GM19023 (cell line): ENCODE measurements around the gene FAM200C.
"Not testable (repeated sequence)": the region's sequence is repeated elsewhere in the genome, so short reads cannot be mapped to it uniquely, and the experiment has no call there.

Experiments used
- ATAC-seq: cut with Tn5 transposase; IDR thresholded peaks from one replicate; pipeline ENCODE4 v1.9.1; 2021; ENCODE audit warnings: mild to moderate bottlenecking, moderate library complexity; ENCODE audit not compliant: unreplicated experiment

The FAM200C gene

GRCh38 chr5:160399402-160400353 is at the start of gene FAM200C:
TSS of gene FAM200C (minus strand) at chr5:160400054. CDS start at chr5:160395490, 4,564 bp downstream.
- ATAC-seq: peak; percentile 93

GRCh38 chr5:160449458-160449857 is 49.6 kb upstream of the FAM200C start:
- no peak for ATAC-seq

- no peak for ATAC-seq
Observed at GRCh38 chr5:160448886-160449285, 49.0 kb upstream of the FAM200C start.

- no peak for ATAC-seq
Observed at GRCh38 chr5:160445751-160446150, 45.9 kb upstream of the FAM200C start.

- no peak for ATAC-seq
Observed at GRCh38 chr5:160445132-160445531, 45.3 kb upstream of the FAM200C start.

GRCh38 chr5:160444407-160444806 is 44.6 kb upstream of the FAM200C start:
- no peak for ATAC-seq

- peak; percentile 10 for ATAC-seq
Observed at GRCh38 chr5:160442824-160443431, 43.1 kb upstream of the FAM200C start.

- no peak for ATAC-seq
Observed at GRCh38 chr5:160441311-160441781, 41.5 kb upstream of the FAM200C start.

- peak; percentile 69 for ATAC-seq
Observed at GRCh38 chr5:160439205-160439600, 39.3 kb upstream of the FAM200C start.

GRCh38 chr5:160438316-160439204 is 38.7 kb upstream of the FAM200C start:
- peak; percentile 33 for ATAC-seq

GRCh38 chr5:160437271-160437670 is 37.4 kb upstream of the FAM200C start:
- no peak for ATAC-seq

GRCh38 chr5:160436661-160437060 is 36.8 kb upstream of the FAM200C start:
- not testable (repeated sequence) for ATAC-seq

- no peak for ATAC-seq
Observed at GRCh38 chr5:160436017-160436416, 36.2 kb upstream of the FAM200C start.

GRCh38 chr5:160435532-160435931 is 35.7 kb upstream of the FAM200C start:
- no peak for ATAC-seq

- ATAC-seq: peak; percentile 82
Observed at GRCh38 chr5:160434022-160434531, 34.2 kb upstream of the FAM200C start.

- no peak for ATAC-seq
Observed at GRCh38 chr5:160432787-160433186, 32.9 kb upstream of the FAM200C start.

GRCh38 chr5:160432196-160432595 is 32.3 kb upstream of the FAM200C start:
- ATAC-seq: no peak

GRCh38 chr5:160427607-160428006 is 27.8 kb upstream of the FAM200C start:
- no peak for ATAC-seq

GRCh38 chr5:160423099-160423498 is 23.2 kb upstream of the FAM200C start:
- no peak for ATAC-seq

GRCh38 chr5:160421625-160422258 is 21.9 kb upstream of the FAM200C start, which contains the start of gene PTTG1:
TSS of gene PTTG1 (plus strand) at chr5:160421855. CDS start at chr5:160422313, 458 bp downstream.
- peak; percentile 66 for ATAC-seq
